Esophagus (tissue), 2 donors: ENCODE data around the gene MTAP. TPM values are rescaled to one million over a fixed set of nuclear protein-coding genes. Genes with fewer than 3 reads are reported as not detected.

ENCODE experiments used
- H3K27ac ChIP-seq, 2 donors: one replicate each; pipeline ENCODE4 v1.5.1; 2013; ENCODE audit warnings: low read depth in 2 of 2, mild to moderate bottlenecking in 2 of 2, inconsistent platforms in 1 of 2, low read length in 1 of 2, moderate library complexity in 1 of 2
- H3K27me3 ChIP-seq, 2 donors: one replicate each; pipeline ENCODE4 v1.6.1; 2013; ENCODE audit warnings: low read length in 2 of 2, control low read depth in 1 of 2, mild to moderate bottlenecking in 1 of 2; ENCODE audit not compliant: insufficient read depth in 2 of 2, control insufficient read depth in 1 of 2
- H3K36me3 ChIP-seq, 2 donors: one replicate each; pipeline ENCODE4 v1.6.1; 2013; ENCODE audit warnings: low read length in 1 of 2; ENCODE audit not compliant: control insufficient read depth in 2 of 2, insufficient read depth in 2 of 2
- H3K4me1 ChIP-seq, 2 donors: one replicate each; pipeline ENCODE4 v1.6.1; 2013; ENCODE audit warnings: low read length in 1 of 2; ENCODE audit not compliant: control insufficient read depth in 2 of 2, insufficient read depth in 2 of 2
- H3K4me3 ChIP-seq, 2 donors: one replicate each; pipeline ENCODE4 v1.5.1; 2013; ENCODE audit warnings: low read length in 2 of 2, mild to moderate bottlenecking in 2 of 2, low read depth in 1 of 2, moderate library complexity in 1 of 2
- H3K9me3 ChIP-seq, 2 donors: one replicate each; pipeline ENCODE4 v1.6.1; 2013; ENCODE audit warnings: mild to moderate bottlenecking in 2 of 2, low read depth in 1 of 2, low read length in 1 of 2, moderate library complexity in 1 of 2; ENCODE audit not compliant: control insufficient read depth in 2 of 2, insufficient read depth in 1 of 2
- WGBS, 2 donors: extraction: QIAGEN DNeasy Blood & Tissue Kit; methylation state at CpG; one replicate each; pipeline ENCODE4 v1.1.7; 2013; 5-methylcytosine and 5-hydroxymethylcytosine counted together
- polyA plus RNA-seq, 2 donors: library from polyadenylated mRNA; stranded (reverse); fragments of 200-250 nt; gene quantifications; one replicate each; pipeline ENCODE4 v1.2.3, GENCODE V29; 2013
- donor health status: healthy with polysubstance abuse.
- donor health status: Bipolar disorder and iron deficiency.

Gene MTAP
- polyA plus RNA-seq, 2 donors: 11.5 to 14.9 TPM

- H3K36me3 ChIP-seq: peaks cover 9 to 10% of the 10 kb centered on the region in 2 donors
- H3K4me3 ChIP-seq: no peak overlapping the region
- no peaks in the 10 kb centered on the region for H3K27me3 ChIP-seq
- WGBS, 2 donors: 58 to 69% methylated on average over 5 of the region's 5 CpGs
- peak overlapping the region; percentile 18 to 77 for H3K27ac ChIP-seq
- H3K9me3 ChIP-seq: no peaks in the 10 kb centered on the region
- H3K4me1 ChIP-seq: no peaks in the 10 kb centered on the region
These were observed 54.1 kb downstream of the MTAP start for GRCh38 chr9:21856301-21857094.

GRCh38 chr9:21862871-21863270 lies 60.4 kb downstream of the MTAP start:
- Histone ChIP-seq H3K27me3 (no peaks in the 10 kb centered on the region), H3K9me3 (peaks cover 0 to 3% of the 10 kb centered on the region in 2 donors), H3K27ac (no peak overlapping the region), H3K36me3 (peaks cover 7 to 11% of the 10 kb centered on the region in 2 donors), H3K4me3 (no peak overlapping the region), H3K4me1 (no peaks in the 10 kb centered on the region)
- WGBS, 2 donors: 85 to 90% methylated on average over 1 of the region's 1 CpG

GRCh38 chr9:21864505-21864904 lies 62.1 kb downstream of the MTAP start:
- H3K27ac ChIP-seq: peak overlapping the region in 1 of 2 donors; percentile 67

GRCh38 chr9:21866302-21866701 lies 63.9 kb downstream of the MTAP start:
- H3K27ac ChIP-seq: no peak overlapping the region
- 84 to 90% methylated on average over 1 of the region's 1 CpG for WGBS, 2 donors
- no peaks in the 10 kb centered on the region for H3K27me3 ChIP-seq
- H3K9me3 ChIP-seq: peaks cover 0 to 3% of the 10 kb centered on the region in 2 donors
- H3K36me3 ChIP-seq: peaks cover 6 to 10% of the 10 kb centered on the region in 2 donors
- no peak overlapping the region for H3K4me3 ChIP-seq
- no peaks in the 10 kb centered on the region for H3K4me1 ChIP-seq

More at GRCh38 chr9:21864505-21864904, 62.1 kb downstream of the MTAP start:
- Histone ChIP-seq H3K27me3 (no peaks in the 10 kb centered on the region), H3K4me3 (no peak overlapping the region), H3K36me3 (peaks cover 7 to 14% of the 10 kb centered on the region in 2 donors), H3K9me3 (peaks cover 0 to 3% of the 10 kb centered on the region in 2 donors), H3K4me1 (no peaks in the 10 kb centered on the region)
- 90 to 95% methylated on average over 5 of the region's 5 CpGs for WGBS, 2 donors

GRCh38 chr9:21871256-21871975 lies 69.0 kb downstream of the MTAP start:
- H3K4me1 ChIP-seq: no peaks in the 10 kb centered on the region
- WGBS, 2 donors: 81 to 89% methylated on average over 3 of the region's 3 CpGs
- H3K27me3 ChIP-seq: no peaks in the 10 kb centered on the region
- H3K4me3 ChIP-seq: no peak overlapping the region
- H3K27ac ChIP-seq: no peak overlapping the region
- peaks cover 3 to 6% of the 10 kb centered on the region in 2 donors for H3K36me3 ChIP-seq
- H3K9me3 ChIP-seq: no peaks in the 10 kb centered on the region

GRCh38 chr9:21872696-21873095 lies 70.3 kb downstream of the MTAP start:
- Histone ChIP-seq H3K9me3 (no peaks in the 10 kb centered on the region), H3K36me3 (peaks cover 3 to 6% of the 10 kb centered on the region in 2 donors), H3K4me1 (no peaks in the 10 kb centered on the region), H3K27ac (no peak overlapping the region), H3K27me3 (no peaks in the 10 kb centered on the region), H3K4me3 (no peak overlapping the region)
- 85 to 86% methylated on average over 1 of the region's 1 CpG for WGBS, 2 donors

- no peaks in the 10 kb centered on the region for H3K9me3 ChIP-seq
- no peak overlapping the region for H3K4me3 ChIP-seq
- H3K27ac ChIP-seq: no peak overlapping the region
- H3K27me3 ChIP-seq: no peaks in the 10 kb centered on the region
- H3K4me1 ChIP-seq: no peaks in the 10 kb centered on the region
- peaks cover 3 to 4% of the 10 kb centered on the region in 2 donors for H3K36me3 ChIP-seq
- WGBS, 2 donors: 87 to 90% methylated on average over 6 of the region's 6 CpGs
These were observed 71.2 kb downstream of the MTAP start for GRCh38 chr9:21873540-21874221.

GRCh38 chr9:21875893-21876292 lies 73.5 kb downstream of the MTAP start:
- H3K4me3 ChIP-seq: no peak overlapping the region
- H3K36me3 ChIP-seq: peaks cover 0 to 3% of the 10 kb centered on the region in 2 donors
- no peak overlapping the region for H3K27ac ChIP-seq
- H3K4me1 ChIP-seq: no peaks in the 10 kb centered on the region
- no peaks in the 10 kb centered on the region for H3K9me3 ChIP-seq
- 91 to 92% methylated on average over 4 of the region's 4 CpGs for WGBS, 2 donors
- no peaks in the 10 kb centered on the region for H3K27me3 ChIP-seq

GRCh38 chr9:21883642-21884041 lies 81.2 kb downstream of the MTAP start:
- no peaks in the 10 kb centered on the region for H3K36me3 ChIP-seq
- no peak overlapping the region for H3K27ac ChIP-seq
- H3K4me3 ChIP-seq: no peak overlapping the region
- H3K9me3 ChIP-seq: no peaks in the 10 kb centered on the region
- no peaks in the 10 kb centered on the region for H3K27me3 ChIP-seq
- 83 to 85% methylated on average over 3 of the region's 3 CpGs for WGBS, 2 donors
- H3K4me1 ChIP-seq: peaks cover 0 to 2% of the 10 kb centered on the region in 2 donors
